Activated T-helper 17 cell treated with anti-CD3 and anti-CD28 coated beads, Interleukin-2, amount 50 U/mL, for 72 hours (primary cell): ENCODE results near the gene CBARP. TPM values are rescaled to one million over a fixed set of nuclear protein-coding genes. Genes with fewer than 3 reads are reported as not detected.
"Not testable (repeated sequence)": the region's sequence is repeated elsewhere in the genome, so short reads cannot be mapped to it uniquely, and the experiment has no call there.

ENCODE experiments used
- ATAC-seq: fragments of 150-1000 bp; cut with Tn5 transposase; replicated peaks from 2 replicates; pipeline ENCODE4 v1.10.0; 2021; ENCODE audit warnings: mild to moderate bottlenecking, moderate library complexity
- H3K27ac Mint-ChIP-seq: one replicate; pipeline ENCODE4 v1.8.0; 2022; ENCODE audit warnings: mixed read lengths
- H3K27me3 Mint-ChIP-seq: one replicate; pipeline ENCODE4 v1.8.0; 2022; ENCODE audit warnings: mixed read lengths
- H3K36me3 Mint-ChIP-seq: one replicate; pipeline ENCODE4 v1.8.0; 2022; ENCODE audit warnings: low read depth, mild to moderate bottlenecking, mixed read lengths
- H3K4me1 Mint-ChIP-seq: one replicate; pipeline ENCODE4 v1.8.0; 2022; ENCODE audit warnings: mixed read lengths
- H3K4me3 Mint-ChIP-seq: one replicate; pipeline ENCODE4 v1.8.0; 2022; ENCODE audit warnings: mild to moderate bottlenecking, mixed read lengths
- H3K9me3 Mint-ChIP-seq: one replicate; pipeline ENCODE4 v1.8.0; 2022; ENCODE audit warnings: mixed read lengths
- total RNA-seq, 2 donors: library from RNA; stranded (reverse); gene quantifications; one replicate each; pipeline ENCODE4 v1.2.3, GENCODE V29; 2022

The CBARP gene
- total RNA-seq, 2 donors from 2014 or later, result 0.77 to 1.4 TPM

DNA sequence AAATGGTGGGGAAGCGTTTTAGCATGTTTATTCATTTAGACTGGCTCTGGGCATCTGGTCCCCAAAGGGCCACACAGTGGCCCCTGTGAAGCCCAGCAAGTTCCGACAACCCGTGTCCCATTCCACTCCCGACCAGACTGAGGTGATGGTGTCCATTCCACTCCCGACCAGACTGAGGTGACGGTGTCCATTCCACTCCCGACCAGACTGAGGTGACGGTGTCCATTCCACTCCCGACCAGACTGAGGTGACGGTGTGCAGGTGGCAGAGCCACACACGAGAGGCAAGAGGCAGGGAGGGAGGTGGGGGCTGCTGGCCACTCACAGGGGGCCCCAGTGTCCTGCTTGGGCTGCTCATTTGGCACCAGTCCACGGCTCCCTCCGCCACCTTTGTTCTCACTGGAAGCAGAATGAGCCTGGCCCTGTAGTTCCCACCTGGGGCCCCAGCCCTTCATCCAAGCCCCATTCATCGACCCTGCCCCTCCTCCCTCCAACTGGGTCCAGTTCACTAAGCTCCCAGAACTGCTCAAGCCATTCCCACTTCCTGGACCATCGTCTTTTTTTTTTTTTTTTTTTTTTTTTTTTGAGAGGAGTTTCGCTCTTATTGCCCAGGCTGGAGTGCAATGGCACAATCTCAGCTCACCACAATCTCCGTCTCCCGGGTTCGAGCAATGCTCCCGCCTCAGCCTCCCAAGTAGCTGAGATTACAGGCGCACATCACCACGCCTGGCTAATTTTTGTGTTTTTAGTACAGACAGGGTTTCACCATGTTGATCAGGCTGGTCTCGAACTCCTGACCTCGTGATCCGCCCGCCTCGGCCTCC is 8.7 kb upstream of the CBARP start:
- H3K9me3 Mint-ChIP-seq, ATAC-seq, H3K4me3 Mint-ChIP-seq, H3K27me3 Mint-ChIP-seq, H3K27ac Mint-ChIP-seq, H3K4me1 Mint-ChIP-seq: not testable (repeated sequence)
- H3K36me3 Mint-ChIP-seq, result peaks cover 12% of the 10 kb centered on the region

GRCh38 chr19:1245494-1246264 is 7.9 kb upstream of the CBARP start:
- H3K4me3 Mint-ChIP-seq, result no peak overlapping the region
- H3K27me3 Mint-ChIP-seq, result no peaks in the 10 kb centered on the region
- no peaks in the 10 kb centered on the region for H3K9me3 Mint-ChIP-seq
- H3K27ac Mint-ChIP-seq, result no peak overlapping the region
- peaks cover 5% of the 10 kb centered on the region for H3K4me1 Mint-ChIP-seq
- no peak for ATAC-seq
- H3K36me3 Mint-ChIP-seq, result peaks cover 6% of the 10 kb centered on the region

DNA sequence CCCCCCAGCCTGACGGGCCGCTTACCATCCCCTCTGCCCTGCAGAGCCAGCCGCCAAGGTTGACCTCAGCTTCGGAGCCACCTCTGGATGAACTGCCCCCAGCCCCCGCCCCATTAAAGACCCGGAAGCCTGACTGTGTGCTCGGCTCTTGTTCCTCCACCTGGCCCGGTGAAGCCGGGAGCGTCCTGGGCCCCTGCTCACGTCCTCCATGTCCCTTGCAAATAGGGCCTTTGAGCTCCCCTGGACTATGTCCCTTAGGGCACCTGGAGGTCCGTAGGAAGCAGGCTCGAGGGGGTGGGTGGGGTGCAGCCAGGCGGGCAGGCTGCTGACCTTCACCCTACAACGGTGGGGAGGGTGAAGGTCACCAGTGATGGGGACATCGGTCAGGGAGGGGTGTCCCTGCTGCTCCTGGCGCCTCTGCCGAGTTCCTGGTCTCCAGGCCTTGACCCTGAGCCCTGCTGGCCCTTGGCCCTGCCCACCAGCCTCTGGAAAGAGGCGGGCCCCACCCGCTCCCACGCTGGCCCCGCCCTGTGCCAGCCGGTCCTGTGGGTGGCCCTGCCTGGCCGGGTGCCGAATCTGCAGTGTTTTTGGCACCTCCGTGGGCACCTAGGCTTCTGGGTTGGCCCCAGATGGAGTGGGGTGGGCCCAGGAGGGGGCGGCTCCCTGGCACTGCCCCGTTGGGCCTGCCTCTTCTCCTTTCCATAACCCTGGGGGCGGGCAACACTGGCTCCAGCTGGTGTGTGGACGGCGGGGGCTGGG is 7.1 kb upstream of the CBARP start:
- Mint-ChIP-seq H3K27ac (no peak overlapping the region), H3K9me3 (no peaks in the 10 kb centered on the region), H3K36me3 (peaks cover 5% of the 10 kb centered on the region), H3K4me1 (peaks cover 5% of the 10 kb centered on the region), H3K27me3 (no peaks in the 10 kb centered on the region), H3K4me3 (peak overlapping the region; percentile 58)
- ATAC-seq, result no peak

- peaks cover 5% of the 10 kb centered on the region for H3K4me1 Mint-ChIP-seq
- H3K36me3 Mint-ChIP-seq, result no peaks in the 10 kb centered on the region
- ATAC-seq, result peak; percentile 35
- H3K27ac Mint-ChIP-seq, result no peak overlapping the region
- H3K4me3 Mint-ChIP-seq, result peak overlapping the region; percentile 88
- no peaks in the 10 kb centered on the region for H3K27me3 Mint-ChIP-seq
- no peaks in the 10 kb centered on the region for H3K9me3 Mint-ChIP-seq
Observed at GRCh38 chr19:1243768-1244692, 6.2 kb upstream of the CBARP start.

- H3K9me3 Mint-ChIP-seq, result no peaks in the 10 kb centered on the region
- peaks cover 11% of the 10 kb centered on the region for H3K4me1 Mint-ChIP-seq
- peaks cover 6% of the 10 kb centered on the region for H3K36me3 Mint-ChIP-seq
- ATAC-seq, result peak; percentile 81
- H3K4me3 Mint-ChIP-seq, result peak within 1 kb of the TSS; percentile 88
- peaks cover 5% of the 10 kb centered on the region for H3K27me3 Mint-ChIP-seq
- H3K27ac Mint-ChIP-seq, result peak within 1 kb of the TSS; percentile 92
Observed at GRCh38 chr19:1241417-1242095, 3.8 kb upstream of the CBARP start, which contains the start of gene ATP5F1D. Gene ATP5F1D, plus strand, starts transcription at chr19:1241751. Its CDS starts 100 bp downstream, at chr19:1241851.

- Mint-ChIP-seq H3K27me3 (peaks cover 5% of the 10 kb centered on the region), H3K4me3 (peak overlapping the region; percentile 88), H3K27ac (peak overlapping the region; percentile 92), H3K9me3 (no peaks in the 10 kb centered on the region), H3K36me3 (peaks cover 6% of the 10 kb centered on the region), H3K4me1 (peaks cover 11% of the 10 kb centered on the region)
- no peak for ATAC-seq
Observed at GRCh38 chr19:1240925-1241324, 3.1 kb upstream of the CBARP start.

- peaks cover 5% of the 10 kb centered on the region for H3K27me3 Mint-ChIP-seq
- ATAC-seq, result peak; percentile 60
- no peak overlapping the region for H3K27ac Mint-ChIP-seq
- peaks cover 11% of the 10 kb centered on the region for H3K4me1 Mint-ChIP-seq
- peaks cover 6% of the 10 kb centered on the region for H3K36me3 Mint-ChIP-seq
- H3K4me3 Mint-ChIP-seq, result peak overlapping the region; percentile 88
- H3K9me3 Mint-ChIP-seq, result no peaks in the 10 kb centered on the region
Observed at GRCh38 chr19:1239796-1240737, 2.3 kb upstream of the CBARP start.

GRCh38 chr19:1239420-1239795 is 1.6 kb upstream of the CBARP start:
- Mint-ChIP-seq H3K27me3 (peaks cover 5% of the 10 kb centered on the region), H3K27ac (peak overlapping the region; percentile 54)
- ATAC-seq, result no peak

GRCh38 chr19:1238369-1239303 is 831 bp upstream of the CBARP start:
- H3K4me1 Mint-ChIP-seq, result peaks cover 11% of the 10 kb centered on the region
- H3K27ac Mint-ChIP-seq, result peak overlapping the region; percentile 54
- peaks cover 6% of the 10 kb centered on the region for H3K36me3 Mint-ChIP-seq
- H3K9me3 Mint-ChIP-seq, result no peaks in the 10 kb centered on the region
- H3K4me3 Mint-ChIP-seq, result peak overlapping the region; percentile 79
- peaks cover 5% of the 10 kb centered on the region for H3K27me3 Mint-ChIP-seq
- ATAC-seq, result no peak

More at GRCh38 chr19:1239420-1239795, 1.6 kb upstream of the CBARP start:
- peak overlapping the region; percentile 79 for H3K4me3 Mint-ChIP-seq
- H3K36me3 Mint-ChIP-seq, result peaks cover 6% of the 10 kb centered on the region
- H3K9me3 Mint-ChIP-seq, result no peaks in the 10 kb centered on the region
- H3K4me1 Mint-ChIP-seq, result peaks cover 11% of the 10 kb centered on the region

- Mint-ChIP-seq H3K4me3 (no peak overlapping the region), H3K27me3 (peaks cover 5% of the 10 kb centered on the region), H3K4me1 (peaks cover 11% of the 10 kb centered on the region)
Observed at GRCh38 chr19:1237027-1237659, 662 bp downstream of the CBARP start.

GRCh38 chr19:1236576-1236975 is 1.2 kb downstream of the CBARP start:
- peaks cover 5% of the 10 kb centered on the region for H3K27me3 Mint-ChIP-seq
- ATAC-seq, result no peak
- H3K9me3 Mint-ChIP-seq, result no peaks in the 10 kb centered on the region
- H3K4me1 Mint-ChIP-seq, result peaks cover 10% of the 10 kb centered on the region
- H3K27ac Mint-ChIP-seq, result no peak overlapping the region
- H3K36me3 Mint-ChIP-seq, result peaks cover 6% of the 10 kb centered on the region
- peak overlapping the region; percentile 19 for H3K4me3 Mint-ChIP-seq

More at GRCh38 chr19:1237027-1237659, 662 bp downstream of the CBARP start:
- Mint-ChIP-seq H3K27ac (no peak overlapping the region), H3K36me3 (peaks cover 6% of the 10 kb centered on the region), H3K9me3 (no peaks in the 10 kb centered on the region)
- no peak for ATAC-seq
